ENCODE results near the gene TTYH3. TPM values are rescaled to one million over a fixed set of nuclear protein-coding genes. Genes with fewer than 3 reads are reported as not detected.

The TTYH3 gene
- total RNA-seq, 1 experiment from 2014 or later, result 122 TPM

DNA sequence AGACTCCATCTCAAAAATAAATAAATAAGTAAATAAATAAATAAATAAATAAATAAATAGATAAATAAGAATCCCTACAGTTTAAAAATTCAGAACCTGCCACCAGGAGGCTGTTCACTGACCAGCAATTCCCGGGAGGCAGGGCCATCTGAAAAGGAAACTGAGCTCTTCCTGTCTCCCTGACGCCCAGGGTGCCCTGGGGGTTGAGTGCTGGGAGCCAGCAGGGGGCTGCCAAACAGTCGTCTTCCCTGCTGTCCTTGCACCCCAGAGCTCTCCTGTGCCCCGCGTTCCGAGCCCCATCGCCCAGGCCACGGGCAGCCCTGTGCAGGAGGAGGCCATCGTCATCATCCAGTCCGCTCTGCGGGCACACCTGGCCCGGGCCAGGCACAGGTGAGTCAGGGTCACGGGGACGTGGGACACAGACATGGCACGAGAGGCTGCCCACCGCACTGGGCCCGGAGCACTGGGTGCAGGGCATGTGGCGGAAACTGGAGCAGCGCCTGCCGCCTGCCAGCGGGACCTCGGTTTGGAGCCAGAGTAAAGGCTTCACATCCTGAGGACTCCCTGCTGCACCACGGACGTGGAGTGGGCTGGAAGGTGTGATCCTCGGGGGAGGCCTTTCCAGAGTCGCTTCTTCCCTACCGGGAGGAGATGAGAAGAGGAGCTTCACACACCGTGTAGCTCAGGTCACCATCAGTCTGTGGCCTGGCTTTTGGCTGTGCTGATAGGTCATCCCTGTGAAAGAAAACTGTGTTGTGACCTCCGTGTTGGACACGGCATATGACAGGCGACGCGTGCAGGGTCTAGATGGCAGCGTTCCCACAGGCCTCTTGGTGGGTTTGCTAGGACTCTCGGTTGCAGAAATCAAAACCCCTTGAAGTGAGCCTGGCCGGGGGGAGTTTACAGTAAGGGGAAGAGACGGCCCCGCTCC is 25.9 kb upstream of the TTYH3 start:
- H2BK120ac ChIP-seq (ENCODE audit: low read depth, low read length, poor library complexity, severe bottlenecking), result no peak overlapping the region
- H3K4me3 Mint-ChIP-seq, result no peak overlapping the region
- WGBS (ENCODE audit: extremely low coverage, insufficient read length, low lambda C conversion rate), result no CpG with 5 or more reads among the region's 38 CpGs
- H3K9me3 Mint-ChIP-seq, result no peaks in the 10 kb centered on the region
- TF ChIP-seq, protein P1, sequence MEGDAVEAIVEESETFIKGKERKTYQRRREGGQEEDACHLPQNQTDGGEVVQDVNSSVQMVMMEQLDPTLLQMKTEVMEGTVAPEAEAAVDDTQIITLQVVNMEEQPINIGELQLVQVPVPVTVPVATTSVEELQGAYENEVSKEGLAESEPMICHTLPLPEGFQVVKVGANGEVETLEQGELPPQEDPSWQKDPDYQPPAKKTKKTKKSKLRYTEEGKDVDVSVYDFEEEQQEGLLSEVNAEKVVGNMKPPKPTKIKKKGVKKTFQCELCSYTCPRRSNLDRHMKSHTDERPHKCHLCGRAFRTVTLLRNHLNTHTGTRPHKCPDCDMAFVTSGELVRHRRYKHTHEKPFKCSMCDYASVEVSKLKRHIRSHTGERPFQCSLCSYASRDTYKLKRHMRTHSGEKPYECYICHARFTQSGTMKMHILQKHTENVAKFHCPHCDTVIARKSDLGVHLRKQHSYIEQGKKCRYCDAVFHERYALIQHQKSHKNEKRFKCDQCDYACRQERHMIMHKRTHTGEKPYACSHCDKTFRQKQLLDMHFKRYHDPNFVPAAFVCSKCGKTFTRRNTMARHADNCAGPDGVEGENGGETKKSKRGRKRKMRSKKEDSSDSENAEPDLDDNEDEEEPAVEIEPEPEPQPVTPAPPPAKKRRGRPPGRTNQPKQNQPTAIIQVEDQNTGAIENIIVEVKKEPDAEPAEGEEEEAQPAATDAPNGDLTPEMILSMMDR (conservative IDR thresholded peaks at IDR 0.05), result no peak
- H2BK5ac ChIP-seq (ENCODE audit: insufficient read length, low read length), result no peak overlapping the region
- H3K27me3 ChIP-seq (ENCODE audit: insufficient read depth, low read length), result no peaks in the 10 kb centered on the region
- no peaks in the 10 kb centered on the region; a peak in 1 of 7 replicates for H3K36me3 Mint-ChIP-seq (ENCODE audit: insufficient read depth in 1 of 3, low read depth in 3 of 3)
- no peak overlapping the region for H3K14ac ChIP-seq (ENCODE audit: insufficient read depth, low read length)
- no peak overlapping the region for H3K18ac ChIP-seq (ENCODE audit: insufficient read length, low read depth, low read length)
- H3K79me1 ChIP-seq (ENCODE audit: insufficient read depth, low read depth, low read length, poor library complexity, severe bottlenecking), result no peaks in the 10 kb centered on the region
- no peak overlapping the region for H2BK12ac ChIP-seq (ENCODE audit: insufficient read length, low read depth, low read length)
- no peak overlapping the region for H4K91ac ChIP-seq (ENCODE audit: insufficient read length, low read depth, low read length)
- H2AFZ ChIP-seq (ENCODE audit: low read length), result no peak overlapping the region
- H4K8ac ChIP-seq (replicated peaks; ENCODE audit: insufficient read length, low read depth, low read length), result no peak overlapping the region
- no peak overlapping the region for H3T11ph ChIP-seq (ENCODE audit: low read length)
- peaks cover 2% of the 10 kb centered on the region for H4K20me1 ChIP-seq (ENCODE audit: control insufficient read depth, insufficient read depth, insufficient read length)
- H3K4me1 Mint-ChIP-seq, result peaks cover 17 to 18% of the 10 kb centered on the region in 2 experiments
- peaks cover 1% of the 10 kb centered on the region; the same call in 1 of the 2 replicates for H3K27me3 Mint-ChIP-seq (ENCODE audit: low read depth)
- no peak overlapping the region for H4K5ac ChIP-seq (ENCODE audit: insufficient read length, low read depth, low read length)
- no peak for DNase-seq
- no peaks in the 10 kb centered on the region for H3K23me2 ChIP-seq (ENCODE audit: insufficient read length, low read depth, low read length, poor library complexity, severe bottlenecking)
- H3K79me2 ChIP-seq (ENCODE audit: insufficient read depth, low read length), result no peaks in the 10 kb centered on the region
- H3K27ac Mint-ChIP-seq, result no peak overlapping the region
- no peak overlapping the region for H3K9ac ChIP-seq (ENCODE audit: extremely low read depth, insufficient read length, low read length)
- H3K27ac ChIP-seq (ENCODE audit: insufficient read length, low read depth, low read length), result no peak overlapping the region
- H3K4ac ChIP-seq (ENCODE audit: low read depth, low read length), result no peak overlapping the region
- no peak overlapping the region for H3K4me2 ChIP-seq (ENCODE audit: insufficient read depth, insufficient read length, low read length)
- no peak overlapping the region for H2AK5ac ChIP-seq (ENCODE audit: insufficient read length, low read length)
- H2BK15ac ChIP-seq (ENCODE audit: low read depth, low read length), result no peak overlapping the region
- H2BK20ac ChIP-seq (ENCODE audit: low read depth, low read length, poor library complexity, severe bottlenecking), result no peak overlapping the region
- H3K23ac ChIP-seq (ENCODE audit: insufficient read length, low read depth, low read length), result no peak overlapping the region
- H3K9me3 ChIP-seq (ENCODE audit: control insufficient read depth, low read depth, low read length), result no peaks in the 10 kb centered on the region
- no peak overlapping the region for H3K56ac ChIP-seq (ENCODE audit: insufficient read length, low read depth, low read length)
- no peaks in the 10 kb centered on the region for H3K4me1 ChIP-seq (ENCODE audit: insufficient read depth, low read length)
